Fibroblast of lung (primary cell): ENCODE measurements around the gene BDP1. TPM values are rescaled to one million over a fixed set of nuclear protein-coding genes. Genes with fewer than 3 reads are reported as not detected.
"Not testable (repeated sequence)": the region's sequence is repeated elsewhere in the genome, so short reads cannot be mapped to it uniquely, and the experiment has no call there.

Source experiments
- DNase-seq, 2 donors: peaks; one replicate each; pipeline versions ENCODE4 v3.0.0 to v3.0.0-alpha.2; 2010; ENCODE audit warnings: low read depth in 2 of 2
- H2AFZ ChIP-seq: 2 replicates; pipeline ENCODE4 v1.5.1; 2012; ENCODE audit warnings: low read length, control low read depth, inconsistent platforms
- H3K27ac ChIP-seq: 2 replicates; pipeline ENCODE4 v1.5.1; 2011; ENCODE audit warnings: low read length, control low read depth; ENCODE audit not compliant: insufficient read depth
- H3K27me3 ChIP-seq: 2 replicates; pipeline ENCODE4 v1.5.1; 2011; ENCODE audit warnings: mild to moderate bottlenecking, low read length; ENCODE audit not compliant: control insufficient read depth, insufficient read depth
- H3K36me3 ChIP-seq: 2 replicates; pipeline ENCODE4 v1.5.1; 2011; ENCODE audit warnings: low read length; ENCODE audit not compliant: control insufficient read depth, insufficient read depth
- H3K4me1 ChIP-seq: 2 replicates; pipeline ENCODE4 v1.5.1; 2011; ENCODE audit warnings: low read length; ENCODE audit not compliant: control insufficient read depth, insufficient read depth; ENCODE audit errors: extremely low read depth
- H3K4me2 ChIP-seq: 2 replicates; pipeline ENCODE4 v1.5.1; 2011; ENCODE audit warnings: low read length, control low read depth; ENCODE audit not compliant: insufficient read depth; ENCODE audit errors: extremely low read depth
- H3K4me3 ChIP-seq, 4 experiments: fragments of 200-600 bp in 1 of 4; sonication (generic) in 1 of 4; replicated peaks in 1 of 4; 2 replicates each; pipeline ENCODE4 v1.5.1; 2011 to 2016; ENCODE audit warnings: low read length in 4 of 4, low read depth in 3 of 4, mild to moderate bottlenecking in 3 of 4, control low read depth in 2 of 4, inconsistent platforms in 1 of 4, mixed read lengths in 1 of 4; ENCODE audit not compliant: insufficient read depth in 1 of 4; ENCODE audit errors: control extremely low read depth in 1 of 4
- H3K79me2 ChIP-seq: 2 replicates; pipeline ENCODE4 v1.5.1; 2012; ENCODE audit warnings: mild to moderate bottlenecking, low read length, inconsistent platforms; ENCODE audit not compliant: control insufficient read depth, insufficient read depth
- H3K9ac ChIP-seq: 2 replicates; pipeline ENCODE4 v1.5.1; 2011; ENCODE audit warnings: mild to moderate bottlenecking, low read length, control low read depth; ENCODE audit not compliant: insufficient read depth
- H3K9me3 ChIP-seq: 2 replicates; pipeline ENCODE4 v1.5.1; 2012; ENCODE audit warnings: low read depth, low read length; ENCODE audit not compliant: control insufficient read depth, insufficient read depth
- H4K20me1 ChIP-seq: 2 replicates; pipeline ENCODE4 v1.5.1; 2011; ENCODE audit warnings: low read length; ENCODE audit not compliant: control insufficient read depth, insufficient read depth; ENCODE audit errors: extremely low read depth
- EZH2 ChIP-seq: IDR thresholded peaks from 2 replicates; pipeline ENCODE4 v1.5.1; 2012; ENCODE audit warnings: low read length, control low read depth, mild to moderate bottlenecking; ENCODE audit errors: missing control alignments
- polyA plus RNA-seq, 2 donors: library from polyadenylated mRNA; depleted of rRNA in 1 of 2; stranded (reverse) in 1 of 2; unstranded in 1 of 2; fragments of >200 nt; gene quantifications; 2 replicates each; pipeline ENCODE4 v1.2.1, GENCODE V29; 2011 to 2012; ENCODE audit warnings: missing spikeins in 1 of 2
- total RNA-seq: library from RNA; depleted of rRNA; stranded (reverse); fragments of >200 nt; gene quantifications from 2 replicates; pipeline ENCODE4 v1.2.1, GENCODE V29; 2014
- TF ChIP-seq, protein P1 (sequence below), 2 donors: IDR thresholded peaks in 1 of 2; conservative IDR thresholded peaks in 1 of 2; 1 replicate in 1 of 2; 2 replicates in 1 of 2; pipeline ENCODE4 v1.5.1; 2011 to 2012; ENCODE audit warnings: low read length in 2 of 2, control low read depth in 1 of 2, inconsistent platforms in 1 of 2, low read depth in 1 of 2, mild to moderate bottlenecking in 1 of 2

The BDP1 gene
- total and polyA plus RNA-seq, 2 donors (not counting 1 experiment from before 2014, with no cell fraction given) = 13.3 to 21.3 TPM

DNA sequence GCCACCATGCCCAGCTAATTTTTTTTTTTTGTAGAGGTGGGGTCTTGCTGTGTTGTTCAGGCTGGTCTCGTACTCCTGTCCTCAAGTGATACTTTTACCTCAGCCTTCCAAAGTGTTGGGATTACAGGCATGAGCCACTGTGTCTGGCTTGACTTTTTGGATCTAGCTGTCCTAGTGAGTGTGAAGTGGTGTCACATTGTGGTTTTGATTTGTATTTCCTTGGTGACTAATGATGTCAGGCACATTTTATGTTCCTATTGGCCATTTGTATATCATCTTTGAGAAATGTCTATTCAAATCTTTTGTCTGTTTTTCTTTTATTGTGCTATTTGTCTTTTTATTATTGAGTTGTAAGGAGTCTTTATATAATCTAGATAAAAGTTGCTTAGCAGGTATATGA lies 78.2 kb downstream of the BDP1 start:
- peak; percentile 20 to 48 for DNase-seq
- peaks cover 4% of the 10 kb centered on the region for H3K36me3 ChIP-seq
- no peaks in the 10 kb centered on the region for H3K79me2 ChIP-seq
- H3K9me3 ChIP-seq = no peaks in the 10 kb centered on the region
- H3K4me3 ChIP-seq = no peak overlapping the region
- no peak overlapping the region for H3K9ac ChIP-seq
- no peak overlapping the region for H2AFZ ChIP-seq
- H4K20me1 ChIP-seq = no peaks in the 10 kb centered on the region
- no peak overlapping the region for H3K27ac ChIP-seq
- H3K4me1 ChIP-seq = peaks cover 6% of the 10 kb centered on the region
- H3K27me3 ChIP-seq = no peaks in the 10 kb centered on the region
- TF ChIP-seq EZH2 = no peak
- no peak overlapping the region for H3K4me2 ChIP-seq

DNA sequence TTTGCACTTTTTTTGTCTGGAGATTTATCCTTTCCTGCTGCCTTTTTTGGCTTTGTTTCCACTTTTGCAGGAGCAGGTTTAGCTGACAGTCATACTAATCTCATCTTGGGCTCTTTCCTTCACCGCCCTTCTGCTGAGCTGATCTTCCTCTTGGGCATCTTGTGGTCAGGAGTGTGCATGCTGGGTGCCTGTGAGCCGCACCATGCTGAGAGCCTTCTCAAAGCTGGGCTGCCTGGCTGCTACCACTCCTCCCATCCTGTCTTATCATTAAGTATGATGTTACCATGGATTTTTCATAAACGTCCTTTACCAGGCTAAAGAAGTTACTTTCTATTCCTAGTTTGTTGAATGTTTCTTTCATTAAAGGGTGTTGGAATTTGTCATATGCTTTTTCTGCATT lies 82.2 kb downstream of the BDP1 start:
- H3K9me3 ChIP-seq = no peaks in the 10 kb centered on the region
- TF ChIP-seq, protein P1, sequence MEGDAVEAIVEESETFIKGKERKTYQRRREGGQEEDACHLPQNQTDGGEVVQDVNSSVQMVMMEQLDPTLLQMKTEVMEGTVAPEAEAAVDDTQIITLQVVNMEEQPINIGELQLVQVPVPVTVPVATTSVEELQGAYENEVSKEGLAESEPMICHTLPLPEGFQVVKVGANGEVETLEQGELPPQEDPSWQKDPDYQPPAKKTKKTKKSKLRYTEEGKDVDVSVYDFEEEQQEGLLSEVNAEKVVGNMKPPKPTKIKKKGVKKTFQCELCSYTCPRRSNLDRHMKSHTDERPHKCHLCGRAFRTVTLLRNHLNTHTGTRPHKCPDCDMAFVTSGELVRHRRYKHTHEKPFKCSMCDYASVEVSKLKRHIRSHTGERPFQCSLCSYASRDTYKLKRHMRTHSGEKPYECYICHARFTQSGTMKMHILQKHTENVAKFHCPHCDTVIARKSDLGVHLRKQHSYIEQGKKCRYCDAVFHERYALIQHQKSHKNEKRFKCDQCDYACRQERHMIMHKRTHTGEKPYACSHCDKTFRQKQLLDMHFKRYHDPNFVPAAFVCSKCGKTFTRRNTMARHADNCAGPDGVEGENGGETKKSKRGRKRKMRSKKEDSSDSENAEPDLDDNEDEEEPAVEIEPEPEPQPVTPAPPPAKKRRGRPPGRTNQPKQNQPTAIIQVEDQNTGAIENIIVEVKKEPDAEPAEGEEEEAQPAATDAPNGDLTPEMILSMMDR (conservative IDR thresholded peaks at IDR 0.05 in 1 of 2, IDR thresholded peaks at IDR 0.05 in 1 of 2; ENCODE audit: low read depth in 1 of 2, low read length in 2 of 2) = no peak
- no peak for TF ChIP-seq EZH2
- H3K79me2 ChIP-seq = no peaks in the 10 kb centered on the region
- no peak overlapping the region for H3K4me3 ChIP-seq
- peaks cover 4% of the 10 kb centered on the region for H3K36me3 ChIP-seq
- no peak overlapping the region for H2AFZ ChIP-seq
- DNase-seq = peak in 1 of 2 donors; percentile 18
- no peaks in the 10 kb centered on the region for H4K20me1 ChIP-seq
- no peak overlapping the region for H3K9ac ChIP-seq
- H3K27me3 ChIP-seq = no peaks in the 10 kb centered on the region
- H3K4me1 ChIP-seq = peaks cover 6% of the 10 kb centered on the region
- H3K27ac ChIP-seq = no peak overlapping the region
- H3K4me2 ChIP-seq = no peak overlapping the region

DNA sequence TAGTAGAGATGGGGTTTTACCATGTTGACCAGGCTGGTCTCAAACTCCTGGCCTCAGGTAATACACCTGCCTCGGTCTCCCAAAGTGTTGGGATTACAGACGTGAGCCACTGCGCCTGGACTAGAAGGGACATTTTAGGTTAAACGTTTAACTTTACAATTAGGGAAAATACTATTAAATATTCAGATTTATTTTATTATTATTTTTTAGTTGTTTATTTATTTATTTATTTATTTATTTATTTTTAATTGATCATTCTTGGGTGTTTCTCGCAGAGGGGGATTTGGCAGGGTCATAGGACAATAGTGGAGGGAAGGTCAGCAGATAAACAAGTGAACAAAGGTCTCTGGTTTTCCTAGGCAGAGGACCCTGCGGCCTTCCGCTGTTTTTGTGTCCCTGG lies 95.4 kb downstream of the BDP1 start:
- not testable (repeated sequence) for H2AFZ ChIP-seq, H3K79me2 ChIP-seq, H3K9ac ChIP-seq, DNase-seq, H3K27ac ChIP-seq, H3K4me3 ChIP-seq, H3K4me2 ChIP-seq, H3K27me3 ChIP-seq, H3K36me3 ChIP-seq, H4K20me1 ChIP-seq, H3K9me3 ChIP-seq, H3K4me1 ChIP-seq

DNA sequence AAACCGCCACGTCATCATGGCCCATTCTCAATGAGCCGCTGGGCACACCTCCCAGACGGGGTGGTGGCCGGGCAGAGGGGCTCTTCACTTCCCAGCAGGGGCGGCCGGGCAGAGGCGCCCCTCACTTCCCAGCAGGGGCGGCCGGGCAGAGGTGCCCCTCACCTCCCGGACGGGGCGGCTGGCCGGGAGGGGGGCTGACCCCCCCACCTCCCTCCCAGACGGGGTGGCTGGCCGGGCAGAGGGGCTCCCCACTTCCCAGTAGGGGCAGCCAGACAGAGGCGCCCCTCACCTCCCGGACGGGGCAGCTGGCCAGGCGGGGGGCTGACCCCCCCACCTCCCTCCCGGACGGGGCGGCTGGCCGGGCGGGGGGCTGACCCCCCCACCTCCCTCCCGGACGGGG lies 96.1 kb downstream of the BDP1 start:
- H3K36me3 ChIP-seq, H3K9ac ChIP-seq, H3K4me3 ChIP-seq, H4K20me1 ChIP-seq, H3K4me2 ChIP-seq, H3K79me2 ChIP-seq, H3K27ac ChIP-seq, H2AFZ ChIP-seq, H3K4me1 ChIP-seq, H3K27me3 ChIP-seq, H3K9me3 ChIP-seq, DNase-seq: not testable (repeated sequence)

DNA sequence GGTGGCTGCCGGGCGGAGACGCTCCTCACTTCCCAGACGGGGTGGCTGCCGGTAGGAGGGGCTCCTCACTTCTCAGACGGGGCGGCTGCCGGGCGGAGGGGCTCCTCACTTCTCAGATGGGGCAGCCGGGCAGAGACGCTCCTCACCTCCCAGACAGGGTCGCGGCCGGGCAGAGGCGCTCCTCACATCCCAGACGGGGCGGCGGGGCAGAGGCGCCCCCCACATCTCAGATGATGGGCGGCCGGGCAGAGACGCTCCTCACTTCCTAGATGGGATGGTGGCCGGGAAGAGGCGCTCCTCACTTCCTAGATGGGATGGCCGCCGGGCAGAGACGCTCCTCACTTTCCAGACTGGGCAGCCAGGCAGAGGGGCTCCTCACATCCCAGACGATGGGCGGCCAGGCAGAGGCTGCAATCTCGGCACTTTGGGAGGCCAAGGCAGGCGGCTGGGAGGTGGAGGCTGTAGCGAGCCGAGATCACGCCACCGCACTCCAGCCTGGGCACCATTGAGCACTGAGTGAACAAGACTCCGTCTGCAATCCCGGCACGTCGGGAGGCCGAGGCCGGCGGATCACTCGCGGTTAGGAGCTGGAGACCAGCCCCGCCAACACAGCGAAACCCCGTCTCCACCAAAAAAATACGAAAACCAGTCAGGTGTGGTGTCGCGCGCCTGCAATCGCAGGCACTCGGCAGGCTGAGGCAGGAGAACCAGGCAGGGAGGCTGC lies 96.7 kb downstream of the BDP1 start:
- not testable (repeated sequence) for H3K27ac ChIP-seq, H4K20me1 ChIP-seq, DNase-seq, H3K9ac ChIP-seq, H3K27me3 ChIP-seq, H3K4me3 ChIP-seq, H3K4me2 ChIP-seq, H3K79me2 ChIP-seq, H3K4me1 ChIP-seq, H2AFZ ChIP-seq, H3K36me3 ChIP-seq, H3K9me3 ChIP-seq
